RPMI8226 (cell line): ENCODE results near the gene PADI4.
A peak's percentile ranks its signal among the peaks of the same experiment; 100 is the strongest.

Source experiments
- DNase-seq: peaks from one replicate; pipeline ENCODE4 v3.0.0-alpha.2; 2015

Gene PADI4

DNA sequence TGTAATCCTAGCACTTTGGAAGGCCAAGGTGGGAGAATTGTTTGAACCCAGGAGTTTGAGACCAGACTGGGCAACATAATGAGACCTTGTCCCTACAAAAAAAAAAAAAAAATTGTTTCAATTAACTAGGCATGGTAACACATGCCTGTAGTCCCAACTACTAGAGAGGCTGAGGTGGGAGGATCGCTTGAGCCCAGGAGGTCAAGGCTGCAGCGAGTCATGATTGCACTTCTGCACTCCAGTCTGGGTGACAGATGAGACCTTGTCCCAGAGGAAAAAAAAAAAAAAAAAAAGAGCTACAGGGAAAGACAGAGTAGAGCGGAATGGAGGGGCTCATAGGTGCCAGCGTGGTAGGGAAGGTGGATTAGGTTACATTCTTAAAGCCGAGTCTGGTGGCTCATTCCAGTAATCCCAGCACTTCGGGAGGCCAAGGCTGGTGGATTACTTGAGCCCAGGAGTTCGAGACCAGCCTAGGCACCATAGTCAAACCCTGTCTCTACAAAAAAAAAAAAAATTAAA, 43.0 kb downstream of the PADI4 start:
- no peak for DNase-seq

DNA sequence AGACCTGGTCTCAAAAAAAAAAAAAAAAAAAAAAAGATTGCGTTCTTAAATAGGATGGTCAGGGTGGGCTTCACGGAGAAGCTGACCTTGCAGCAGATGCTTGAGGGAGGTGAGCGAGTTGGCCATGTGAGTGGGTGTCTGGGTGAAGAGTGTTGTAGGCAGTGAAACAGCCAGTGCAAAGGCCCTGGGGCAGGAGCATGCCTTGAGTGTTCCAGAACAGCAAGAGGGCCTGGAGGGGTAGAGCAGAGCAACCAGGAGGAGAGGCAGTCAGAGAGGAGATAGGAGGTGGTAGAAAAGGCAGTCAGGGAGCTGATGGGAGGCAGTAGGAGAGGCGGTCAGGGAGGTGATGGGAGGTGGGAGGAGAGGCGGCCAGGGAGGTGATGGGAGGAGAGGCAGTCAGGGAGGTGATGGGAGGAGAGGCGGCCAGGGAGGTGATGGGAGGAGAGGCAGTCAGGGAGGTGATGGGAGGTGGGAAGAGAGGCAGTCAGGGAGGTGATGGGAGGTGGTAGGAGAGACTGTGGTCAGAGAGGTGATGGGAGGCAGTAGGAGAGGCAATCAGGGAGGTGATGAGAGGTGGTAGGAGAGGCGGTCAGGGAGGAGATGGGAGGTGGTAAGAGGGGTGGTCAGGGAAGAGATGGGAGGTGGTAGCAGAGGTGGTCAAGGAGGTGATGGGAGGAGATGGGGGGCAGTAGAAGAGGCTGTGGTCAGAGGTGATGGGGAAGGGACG, 43.8 kb downstream of the PADI4 start:
- DNase-seq, result no peak

DNA sequence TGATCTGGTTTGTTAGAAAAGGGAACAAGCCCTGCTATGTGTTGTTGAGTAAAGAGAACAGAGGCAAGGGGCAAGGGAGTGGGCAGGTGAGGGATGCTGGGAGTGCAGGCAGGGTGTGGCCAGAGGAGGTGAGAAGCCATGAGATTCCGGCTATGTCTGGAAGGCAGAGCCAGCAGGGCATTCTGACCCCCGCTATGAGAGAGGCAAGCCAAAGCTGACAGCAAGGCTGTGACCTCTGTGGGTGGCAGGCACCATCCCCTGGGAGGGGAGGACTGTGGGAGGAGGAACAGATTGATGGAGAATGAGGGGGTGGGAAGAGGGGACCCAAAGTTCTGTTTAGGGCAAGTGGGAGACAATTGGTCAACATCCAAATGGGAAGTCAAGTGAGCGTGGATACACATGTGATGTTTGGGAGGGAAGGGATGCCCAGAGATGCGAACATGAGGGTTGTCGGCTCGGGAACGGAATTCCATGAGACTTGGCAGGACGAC, 44.5 kb downstream of the PADI4 start:
- no peak for DNase-seq

DNA sequence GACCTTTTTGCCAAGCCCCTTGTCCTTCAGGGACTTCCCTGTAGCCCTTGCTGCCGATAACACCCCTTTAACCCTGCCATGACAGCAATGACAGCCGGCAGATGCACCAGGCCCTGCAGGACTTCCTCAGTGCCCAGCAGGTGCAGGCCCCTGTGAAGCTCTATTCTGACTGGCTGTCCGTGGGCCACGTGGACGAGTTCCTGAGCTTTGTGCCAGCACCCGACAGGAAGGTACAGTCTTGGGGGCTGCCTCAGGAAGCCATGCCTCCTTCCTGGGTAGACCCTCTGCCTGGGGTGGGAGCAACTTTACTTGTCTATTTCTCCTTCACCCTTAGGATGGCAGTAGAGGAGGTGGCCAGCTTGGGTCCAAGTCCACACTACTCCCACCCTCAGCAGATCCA, 47.9 kb downstream of the PADI4 start:
- DNase-seq, result peak; percentile 45

DNA sequence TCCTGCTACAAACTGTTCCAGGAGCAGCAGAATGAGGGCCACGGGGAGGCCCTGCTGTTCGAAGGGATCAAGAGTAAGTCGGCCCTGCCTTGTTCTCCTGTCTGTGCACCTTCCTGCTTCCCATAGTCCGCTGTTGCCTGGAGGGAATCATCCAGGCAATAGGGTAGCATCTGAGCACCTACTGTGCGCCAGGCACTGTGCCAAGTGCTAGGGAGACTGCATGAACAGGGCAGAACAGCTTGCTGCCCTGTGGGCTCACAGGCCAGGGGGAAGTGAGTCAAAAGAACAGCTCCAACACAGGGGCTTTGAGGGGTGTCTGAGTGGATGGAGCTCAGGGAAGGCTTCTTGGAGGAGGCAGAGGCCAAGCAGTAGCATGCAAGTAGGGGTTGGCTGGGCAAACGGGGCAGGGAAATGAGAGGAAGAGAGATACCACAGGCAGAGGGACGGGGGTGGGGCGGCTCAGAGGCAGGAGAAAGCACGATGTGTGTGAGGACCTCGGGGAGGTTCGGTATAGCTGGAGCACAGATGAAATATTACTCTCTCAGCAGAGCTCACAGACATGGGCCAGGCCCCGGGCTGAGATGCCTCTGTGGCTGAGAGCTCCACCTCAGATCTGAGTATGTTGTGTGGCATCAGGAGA, 48.5 kb downstream of the PADI4 start:
- no peak for DNase-seq

DNA sequence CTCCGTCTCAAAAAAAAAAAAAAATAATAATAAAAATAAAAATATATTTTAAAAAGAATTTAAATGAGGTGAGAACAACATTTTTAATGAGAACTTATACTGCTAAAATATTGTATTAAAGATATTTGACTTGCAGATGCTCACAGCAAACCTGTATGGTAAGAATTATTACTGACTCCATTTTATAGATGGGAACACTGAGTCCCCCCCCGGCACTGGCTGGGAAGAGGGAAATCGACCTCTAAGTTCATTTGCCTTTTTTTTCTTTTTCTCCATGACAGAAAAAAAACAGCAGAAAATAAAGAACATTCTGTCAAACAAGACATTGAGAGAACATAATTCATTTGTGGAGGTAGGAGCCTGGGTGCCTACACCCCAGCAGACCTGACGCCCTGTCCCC, 50.6 kb downstream of the PADI4 start:
- DNase-seq, result no peak

DNA sequence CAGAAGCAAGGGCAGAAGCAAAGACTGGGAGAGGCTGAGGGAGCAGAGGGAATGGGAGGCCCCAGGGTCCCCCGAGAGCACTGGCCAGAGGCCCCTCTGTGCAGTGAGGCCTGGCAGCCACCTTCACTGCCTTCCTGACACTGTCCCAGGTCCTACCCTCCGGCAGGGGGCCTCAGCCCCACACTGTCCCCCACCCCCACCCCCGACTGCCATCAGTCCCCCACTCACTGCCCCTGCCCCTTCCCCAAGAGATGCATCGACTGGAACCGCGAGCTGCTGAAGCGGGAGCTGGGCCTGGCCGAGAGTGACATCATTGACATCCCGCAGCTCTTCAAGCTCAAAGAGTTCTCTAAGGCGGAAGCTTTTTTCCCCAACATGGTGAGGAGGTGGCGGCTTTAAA, 51.0 kb downstream of the PADI4 start:
- DNase-seq, result no peak

DNA sequence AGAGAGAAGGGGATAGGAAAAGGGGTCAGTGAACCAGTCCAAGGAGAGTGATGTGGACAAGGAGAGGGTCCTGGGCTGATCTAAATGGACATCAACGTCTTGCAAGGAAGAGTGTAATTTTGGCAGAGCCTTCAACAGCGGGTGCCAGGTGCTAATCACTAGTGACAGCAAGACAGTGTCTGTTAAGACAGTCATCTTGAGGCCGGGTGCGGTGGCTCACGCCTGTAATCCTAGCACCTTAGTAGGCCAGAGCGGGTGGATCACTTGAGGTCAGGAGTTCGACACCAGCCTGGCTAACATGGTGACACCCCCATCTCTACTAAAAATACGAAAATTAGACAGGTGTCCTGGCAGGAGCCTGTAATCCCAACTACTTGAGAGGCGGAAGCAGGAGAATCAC, 51.8 kb downstream of the PADI4 start:
- no peak for DNase-seq

DNA sequence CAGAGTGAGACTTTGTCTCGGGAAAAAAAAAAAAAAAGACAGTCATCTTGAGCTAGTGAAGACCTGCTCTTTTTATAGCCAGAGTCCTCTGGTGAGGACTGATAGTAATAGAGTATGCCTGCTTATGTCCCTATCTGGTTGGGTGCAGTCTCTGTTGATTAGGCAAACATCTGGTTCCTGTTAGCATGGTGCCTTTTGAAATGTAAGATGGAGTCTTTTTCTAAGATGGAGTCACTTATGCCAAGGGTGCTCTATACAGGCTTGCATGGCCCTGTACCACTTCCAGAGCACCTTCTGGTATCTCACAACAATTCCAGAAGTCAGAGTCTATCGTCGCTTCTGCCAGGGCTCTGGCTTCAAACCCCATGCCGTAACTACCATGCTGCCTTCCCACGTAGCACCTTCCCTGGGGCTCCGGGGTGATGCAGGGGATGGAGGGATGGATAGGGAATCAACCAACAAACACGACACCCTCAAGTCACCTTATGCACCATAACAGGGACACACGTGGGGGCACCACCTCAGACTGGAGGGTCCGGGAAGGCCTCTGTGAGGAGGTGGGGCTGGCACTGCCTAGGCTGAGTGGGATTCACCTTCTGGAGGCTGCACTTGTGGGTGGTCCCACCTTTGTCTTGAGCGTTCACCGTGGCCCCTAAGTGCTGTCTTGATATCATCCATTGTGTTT, 52.4 kb downstream of the PADI4 start:
- no peak for DNase-seq

DNA sequence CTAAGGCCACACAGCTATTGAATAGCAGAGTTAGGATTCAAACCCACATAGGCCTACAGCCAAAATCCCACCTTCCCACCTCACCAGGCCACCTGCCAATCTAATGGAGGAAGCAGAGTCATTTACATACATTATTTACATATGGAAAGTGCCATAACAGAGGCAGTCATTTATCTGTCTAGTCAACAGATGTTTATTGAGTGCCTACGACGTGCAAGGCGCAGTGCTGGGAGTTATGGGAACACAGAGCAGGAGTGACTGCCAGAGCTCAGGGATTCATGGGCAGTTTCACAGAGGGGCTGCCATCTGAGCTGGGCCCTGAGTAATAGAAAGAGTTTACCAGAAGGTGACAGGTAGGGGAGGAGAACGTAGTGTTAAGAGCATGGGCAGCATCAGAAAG, 53.7 kb downstream of the PADI4 start:
- DNase-seq, result no peak

DNA sequence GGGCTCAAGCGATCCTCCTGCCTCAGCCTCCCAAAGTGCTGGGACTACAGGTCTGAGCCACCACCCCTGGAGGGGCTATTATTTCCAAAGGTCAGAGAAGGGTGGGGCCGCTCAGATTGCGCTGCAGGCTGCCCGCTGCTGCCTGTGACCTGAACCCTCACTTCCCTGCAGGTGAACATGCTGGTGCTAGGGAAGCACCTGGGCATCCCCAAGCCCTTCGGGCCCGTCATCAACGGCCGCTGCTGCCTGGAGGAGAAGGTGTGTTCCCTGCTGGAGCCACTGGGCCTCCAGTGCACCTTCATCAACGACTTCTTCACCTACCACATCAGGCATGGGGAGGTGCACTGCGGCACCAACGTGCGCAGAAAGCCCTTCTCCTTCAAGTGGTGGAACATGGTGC, 55.4 kb downstream of the PADI4 start:
- no peak for DNase-seq

DNA sequence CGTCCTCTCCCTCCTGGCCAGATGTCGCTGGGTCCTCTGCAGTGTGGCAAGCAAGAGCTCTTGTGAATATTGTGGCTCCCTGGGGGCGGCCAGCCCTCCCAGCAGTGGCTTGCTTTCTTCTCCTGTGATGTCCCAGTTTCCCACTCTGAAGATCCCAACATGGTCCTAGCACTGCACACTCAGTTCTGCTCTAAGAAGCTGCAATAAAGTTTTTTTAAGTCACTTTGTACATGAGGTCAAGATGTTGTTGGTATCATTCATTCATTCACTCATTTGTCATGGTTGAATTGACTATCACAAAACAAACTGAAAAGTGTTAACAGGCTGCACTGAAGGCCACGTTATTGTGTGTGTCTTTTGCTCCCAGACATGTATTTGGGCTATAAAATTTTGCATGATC, 55.8 kb downstream of the PADI4 start:
- DNase-seq, result no peak

DNA sequence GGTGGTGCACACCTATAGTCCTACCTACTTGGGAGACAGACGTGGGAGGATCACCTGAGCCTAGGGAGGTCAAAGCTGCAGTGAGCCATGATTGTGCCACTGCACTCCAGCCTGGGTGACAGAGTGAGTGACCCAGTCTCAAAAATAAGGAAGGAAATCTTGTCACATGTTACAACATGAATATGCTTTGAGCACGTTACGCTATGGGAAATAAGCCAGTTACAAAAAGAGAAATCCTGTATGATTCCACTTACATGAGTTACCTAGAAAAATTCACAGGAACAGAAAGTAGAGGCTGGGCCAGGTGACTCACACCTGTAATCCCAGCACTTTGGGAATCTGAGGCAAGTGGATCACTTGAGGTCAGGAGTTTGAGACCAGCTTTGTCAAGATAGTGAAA, 57.3 kb downstream of the PADI4 start:
- no peak for DNase-seq

DNA sequence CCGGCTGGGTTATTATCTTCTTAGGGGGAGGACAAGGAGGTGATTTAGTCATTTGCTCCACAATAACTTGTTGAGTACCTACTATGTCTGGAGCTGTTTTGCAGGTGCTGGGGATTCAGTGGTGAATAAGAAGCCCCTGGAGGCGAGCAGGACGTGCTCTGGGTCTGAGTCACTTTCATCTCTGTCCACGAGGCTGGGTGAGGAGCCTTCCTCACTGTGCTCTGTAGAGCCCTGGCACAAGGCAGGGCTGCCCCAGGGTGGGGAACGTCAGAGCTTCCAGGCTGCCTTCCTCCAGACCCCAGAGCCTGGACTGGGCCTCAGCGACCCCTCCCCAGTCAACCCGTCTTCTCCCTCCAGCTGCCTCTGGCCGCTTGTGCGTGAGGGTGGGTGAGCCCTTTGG, 61.5 kb downstream of the PADI4 start:
- DNase-seq, result no peak

DNA sequence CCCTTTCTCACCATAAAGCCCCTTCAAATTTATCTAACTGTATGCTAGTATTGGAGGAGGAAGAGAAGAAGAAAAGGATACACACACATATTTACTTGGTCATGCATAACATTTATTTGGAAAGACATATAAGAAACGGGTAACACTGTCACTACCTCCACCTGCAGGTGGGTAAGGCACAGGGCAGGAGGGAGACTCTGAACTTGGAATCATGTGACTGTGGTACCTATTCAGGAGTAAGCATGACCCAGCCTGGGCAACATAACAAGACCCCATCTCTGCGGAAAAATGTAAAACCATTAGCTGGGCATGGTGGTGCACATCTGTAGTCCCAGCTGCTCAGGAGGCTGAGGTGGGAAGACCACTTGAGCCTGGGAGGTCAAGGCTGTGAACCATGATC, 62.6 kb downstream of the PADI4 start:
- peak; percentile 54 for DNase-seq

DNA sequence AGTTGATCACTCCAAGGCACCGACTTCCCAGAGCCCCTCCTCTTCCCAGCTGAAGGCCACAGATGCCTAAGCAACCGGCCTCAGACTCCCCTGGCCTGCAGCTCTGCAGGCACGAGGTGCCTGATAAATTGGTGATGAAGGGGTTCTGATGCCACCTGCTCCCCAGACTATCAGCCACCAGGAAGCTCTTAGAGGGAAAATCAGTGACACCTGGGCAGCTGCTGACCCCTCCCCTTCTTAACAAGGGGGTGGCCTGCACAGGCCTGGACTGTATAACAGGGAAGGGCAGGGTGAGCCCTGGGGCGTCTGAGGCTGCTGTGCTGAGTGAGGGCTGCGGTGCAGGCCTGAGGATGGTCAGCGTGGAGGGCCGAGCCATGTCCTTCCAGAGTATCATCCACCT, 63.9 kb downstream of the PADI4 start, which contains the start of gene PADI6:
PADI6 (plus strand) TSS at position 301 of the 400 bp plus-strand sequence; CDS start at position 351, 50 bp downstream.
- DNase-seq, result no peak

DNA sequence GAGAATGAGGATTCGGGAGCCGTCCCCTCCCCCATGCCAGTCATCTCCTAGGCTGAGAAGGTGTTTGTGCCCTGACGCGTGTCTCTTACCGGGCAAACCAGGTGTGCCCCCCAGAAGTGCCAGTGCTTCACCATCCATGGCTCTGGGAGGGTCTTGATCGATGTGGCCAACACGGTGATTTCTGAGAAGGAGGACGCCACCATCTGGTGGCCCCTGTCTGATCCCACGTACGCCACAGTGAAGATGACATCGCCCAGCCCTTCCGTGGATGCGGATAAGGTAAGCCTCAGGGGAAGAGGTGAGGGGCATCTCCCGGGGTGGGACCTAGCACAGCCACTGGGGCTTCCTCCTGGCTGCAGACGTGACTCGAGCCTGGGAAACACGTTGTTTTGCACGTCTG, 65.0 kb downstream of the PADI4 start:
- no peak for DNase-seq

DNA sequence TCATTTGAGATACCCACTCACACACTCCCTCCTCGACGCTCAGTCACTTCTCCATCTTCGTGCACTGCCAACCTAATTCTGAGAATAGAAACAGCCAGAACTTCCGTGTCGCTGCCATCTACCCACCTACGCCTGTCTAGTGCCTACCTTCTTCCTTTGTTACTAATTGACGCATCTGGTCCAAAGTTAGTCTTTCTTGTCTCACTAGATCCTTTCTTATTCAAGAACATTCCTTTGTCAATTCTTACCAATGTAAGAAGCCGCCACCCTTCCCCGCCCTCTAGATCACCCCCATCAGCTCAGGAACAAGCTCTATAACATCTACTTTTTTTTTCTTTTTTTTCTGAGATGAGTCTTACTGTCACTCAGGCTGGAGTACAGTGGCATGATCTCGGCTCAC, 67.7 kb downstream of the PADI4 start:
- DNase-seq, result no peak

DNA sequence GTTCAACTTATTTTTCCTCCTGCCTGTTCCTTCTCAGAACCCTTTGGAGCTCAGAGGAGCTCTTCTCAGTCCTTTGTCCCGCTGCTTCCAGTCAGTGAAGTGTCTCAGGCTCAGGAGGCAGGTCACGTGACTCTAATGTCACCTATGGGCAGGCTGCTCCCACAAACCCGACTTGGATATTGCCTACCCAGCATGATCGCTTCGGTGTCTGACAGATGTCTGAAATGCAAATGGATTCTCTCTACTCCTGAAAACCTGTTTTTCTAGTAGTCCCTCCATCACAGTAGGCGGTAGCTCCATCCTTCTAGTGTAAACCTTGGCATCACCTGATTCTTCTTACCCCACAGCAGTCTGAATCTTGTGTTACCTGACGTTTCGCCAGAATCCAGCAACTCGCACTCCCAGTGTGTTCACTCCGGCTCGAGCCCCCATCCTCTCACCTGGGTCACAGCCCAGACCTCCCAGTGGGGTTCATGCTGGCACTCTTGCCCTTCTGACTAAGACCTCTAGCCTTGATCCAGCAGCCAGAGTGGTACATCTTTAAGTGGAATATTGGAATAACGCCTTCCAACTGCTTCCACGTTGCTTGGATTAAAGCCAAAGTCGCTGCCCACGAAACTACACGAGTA, 69.4 kb downstream of the PADI4 start:
- DNase-seq, result no peak

DNA sequence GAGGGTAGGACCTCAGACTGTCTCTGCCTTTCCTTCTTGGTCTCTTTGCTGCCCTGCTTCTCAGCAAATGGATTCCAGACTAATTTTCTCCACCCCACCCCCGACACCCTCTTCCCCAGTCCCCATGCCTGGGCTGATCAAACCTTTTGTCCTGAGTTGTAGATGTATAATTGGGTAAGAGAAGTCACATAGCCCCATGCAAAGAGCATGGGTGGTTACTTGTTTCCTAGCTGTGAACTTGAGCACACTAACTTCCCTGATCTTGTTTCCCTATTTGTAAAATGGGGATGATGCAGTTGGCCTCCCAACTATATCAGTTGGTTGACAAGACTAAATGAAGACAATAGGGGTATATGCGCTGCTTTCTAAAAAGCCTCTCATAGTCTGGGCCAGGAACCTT, 73.2 kb downstream of the PADI4 start:
- no peak for DNase-seq

DNA sequence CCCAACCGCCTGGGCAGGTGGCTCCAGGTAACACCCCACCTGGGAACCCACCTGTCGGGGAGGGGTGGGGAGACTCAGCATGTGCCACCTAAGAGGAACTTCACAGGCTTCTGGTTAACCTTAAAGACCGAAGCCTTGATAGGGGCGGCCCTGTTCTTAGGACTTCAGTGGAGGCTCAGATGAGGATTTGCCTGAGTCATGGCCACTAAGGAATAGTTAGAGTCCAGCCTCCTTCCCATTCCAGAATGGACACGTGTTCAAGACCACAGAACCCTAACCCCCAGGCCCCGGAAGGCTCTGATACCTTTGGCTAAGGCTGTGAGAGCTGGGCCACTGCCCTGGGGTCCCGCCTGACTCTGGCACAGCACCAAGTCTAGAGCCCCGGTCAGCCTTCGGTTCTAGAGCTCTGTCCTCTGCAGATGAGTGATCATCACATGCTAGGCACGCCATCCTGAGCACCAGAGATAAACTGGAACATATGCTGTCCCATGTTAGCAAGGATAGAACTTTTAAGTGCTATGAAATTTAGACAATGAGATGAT, 84.3 kb downstream of the PADI4 start:
- DNase-seq, result no peak

DNA sequence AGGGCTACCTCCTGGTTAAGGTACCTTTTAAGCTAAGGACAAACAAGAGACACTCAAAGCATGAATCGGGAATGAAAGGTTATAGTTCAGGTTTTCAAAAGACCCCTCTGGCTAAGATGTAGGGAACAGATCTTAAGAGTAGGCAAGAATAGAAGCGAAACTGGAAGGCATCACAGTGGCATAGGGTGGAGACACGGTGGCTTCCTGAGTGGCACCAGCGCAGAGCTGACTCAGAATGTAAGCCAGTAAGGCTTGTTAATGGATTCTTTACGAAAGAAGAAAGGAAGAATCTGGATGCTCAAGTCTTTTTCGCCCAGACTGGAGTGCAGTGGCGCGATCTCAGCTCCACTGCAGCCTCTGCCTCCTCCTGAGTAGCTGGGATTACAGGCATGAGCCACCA, 85.2 kb downstream of the PADI4 start:
- DNase-seq, result peak; percentile 51
